ENCODE results near the gene RAB11FIP4. TPM values are rescaled to one million over a fixed set of nuclear protein-coding genes. Genes with fewer than 3 reads are reported as not detected.

The RAB11FIP4 gene
- polyA plus RNA-seq, 4 donors, result 11.6 to 33.8 (median 18.7) TPM

- H3K27ac ChIP-seq (ENCODE audit: low read depth in 1 of 3, low read length in 2 of 3), result peak overlapping the region in 2 of 3 donors; percentile 75 to 79
- H3K36me3 ChIP-seq (ENCODE audit: control insufficient read depth in 3 of 3, insufficient read depth in 2 of 3, low read depth in 1 of 3, low read length in 3 of 3), result peaks cover 0 to 29% (median 0%) of the 10 kb centered on the region in 3 donors
- peak overlapping the region in 1 of 3 donors; percentile 12 for H3K4me3 ChIP-seq (ENCODE audit: low read depth in 1 of 3, low read length in 3 of 3)
- FAIRE-seq (no peak), DNase-seq (peak; percentile 41 to 73)
- no peaks in the 10 kb centered on the region for H3K9me3 ChIP-seq (ENCODE audit: control insufficient read depth in 2 of 2, insufficient read depth in 1 of 2, low read depth in 1 of 2, low read length in 1 of 2)
- 21 to 39% (median 28%) methylated on average over 13 of the region's 13 CpGs for WGBS, 3 donors
- no peaks in the 10 kb centered on the region for H3K27me3 ChIP-seq (ENCODE audit: control insufficient read depth in 3 of 3, insufficient read depth in 3 of 3, low read length in 3 of 3)
- peaks cover 0 to 18% (median 9%) of the 10 kb centered on the region in 3 donors for H3K4me1 ChIP-seq (ENCODE audit: control insufficient read depth in 3 of 3, insufficient read depth in 2 of 3, low read depth in 1 of 3, low read length in 2 of 3)
Observed at GRCh38 chr17:31508288-31509094, 117.0 kb downstream of the RAB11FIP4 start.

- Histone ChIP-seq H3K36me3 (ENCODE audit: control insufficient read depth in 3 of 3, insufficient read depth in 2 of 3, low read depth in 1 of 3, low read length in 3 of 3) (peaks cover 0 to 35% (median 0%) of the 10 kb centered on the region in 3 donors), H3K4me1 (ENCODE audit: control insufficient read depth in 3 of 3, insufficient read depth in 2 of 3, low read depth in 1 of 3, low read length in 2 of 3) (peaks cover 0 to 18% (median 9%) of the 10 kb centered on the region in 3 donors), H3K27me3 (ENCODE audit: control insufficient read depth in 3 of 3, insufficient read depth in 3 of 3, low read length in 3 of 3) (no peaks in the 10 kb centered on the region), H3K27ac (ENCODE audit: low read depth in 1 of 3, low read length in 2 of 3) (peak overlapping the region in 2 of 3 donors; percentile 75 to 79), H3K9me3 (ENCODE audit: control insufficient read depth in 2 of 2, insufficient read depth in 1 of 2, low read depth in 1 of 2, low read length in 1 of 2) (no peaks in the 10 kb centered on the region), H3K4me3 (ENCODE audit: low read depth in 1 of 3, low read length in 3 of 3) (peak overlapping the region in 1 of 3 donors; percentile 12)
- no peak for FAIRE-seq
- DNase-seq, result no peak
- WGBS, 3 donors, result 23 to 50% (median 30%) methylated on average over 11 to 13 of the region's 13 CpGs
Observed at GRCh38 chr17:31509095-31509804, 117.8 kb downstream of the RAB11FIP4 start.

- Histone ChIP-seq H3K27me3 (ENCODE audit: control insufficient read depth in 3 of 3, insufficient read depth in 3 of 3, low read length in 3 of 3) (no peaks in the 10 kb centered on the region), H3K4me3 (ENCODE audit: low read depth in 1 of 3, low read length in 3 of 3) (no peak overlapping the region), H3K4me1 (ENCODE audit: control insufficient read depth in 3 of 3, insufficient read depth in 2 of 3, low read depth in 1 of 3, low read length in 2 of 3) (peaks cover 0 to 18% (median 9%) of the 10 kb centered on the region in 3 donors), H3K27ac (ENCODE audit: low read depth in 1 of 3, low read length in 2 of 3) (peak overlapping the region in 2 of 3 donors; percentile 75 to 79), H3K9me3 (ENCODE audit: control insufficient read depth in 2 of 2, insufficient read depth in 1 of 2, low read depth in 1 of 2, low read length in 1 of 2) (no peaks in the 10 kb centered on the region), H3K36me3 (ENCODE audit: control insufficient read depth in 3 of 3, insufficient read depth in 2 of 3, low read depth in 1 of 3, low read length in 3 of 3) (peaks cover 0 to 40% (median 0%) of the 10 kb centered on the region in 3 donors)
- 30 to 65% (median 31%) methylated on average over 5 of the region's 5 CpGs for WGBS, 3 donors
- peak in 1 of 2 donors; percentile 24 for DNase-seq
- FAIRE-seq, result no peak
Observed at GRCh38 chr17:31509805-31510177, 118.3 kb downstream of the RAB11FIP4 start.

DNA sequence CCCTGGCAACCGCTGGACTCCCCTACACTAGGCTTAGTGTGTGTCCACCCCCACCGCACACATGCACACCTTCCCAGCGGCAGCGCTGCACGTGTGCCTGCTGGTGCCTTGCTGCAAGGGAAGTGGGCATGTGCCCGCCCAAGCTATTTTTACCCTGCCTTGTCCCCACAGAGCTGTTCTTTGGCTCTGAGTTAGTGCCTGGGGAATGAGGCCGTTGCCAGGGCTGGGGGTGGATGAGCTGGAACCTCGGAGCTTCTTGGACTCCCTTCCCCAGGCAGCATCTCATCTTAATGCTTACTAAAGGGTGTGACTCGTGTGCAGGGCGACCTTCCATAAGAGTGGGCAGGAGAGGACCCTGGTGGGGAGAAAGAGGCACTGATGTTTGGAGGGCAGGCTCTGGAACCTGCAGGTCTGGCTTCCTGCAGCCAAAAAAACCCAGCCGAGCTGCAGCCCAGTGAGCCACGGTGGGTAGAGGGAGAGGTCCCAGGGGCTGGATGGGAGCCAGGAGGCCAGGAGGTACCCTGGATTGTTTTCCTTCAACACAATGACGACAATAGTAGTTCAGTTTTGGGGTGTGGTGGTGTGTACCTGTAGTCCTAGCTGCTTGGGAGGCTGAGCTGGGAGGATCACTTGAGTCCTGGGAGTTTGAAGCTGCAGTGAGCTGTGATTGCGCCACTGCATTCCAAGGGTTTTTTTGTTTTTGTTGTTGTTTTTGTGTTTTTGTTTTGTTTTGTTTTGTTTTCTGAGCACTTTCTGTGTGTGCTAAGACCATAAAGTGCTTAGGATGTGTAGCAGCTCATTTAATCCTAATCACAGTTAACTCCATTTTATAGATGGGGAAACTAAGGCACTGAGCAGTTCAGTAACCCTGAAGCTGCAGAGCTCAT is 119.1 kb downstream of the RAB11FIP4 start:
- Histone ChIP-seq H3K27me3 (ENCODE audit: control insufficient read depth in 3 of 3, insufficient read depth in 3 of 3, low read length in 3 of 3) (no peaks in the 10 kb centered on the region), H3K27ac (ENCODE audit: low read depth in 1 of 3, low read length in 2 of 3) (peak overlapping the region in 2 of 3 donors; percentile 75 to 79), H3K9me3 (ENCODE audit: control insufficient read depth in 2 of 2, insufficient read depth in 1 of 2, low read depth in 1 of 2, low read length in 1 of 2) (no peaks in the 10 kb centered on the region), H3K4me1 (ENCODE audit: control insufficient read depth in 3 of 3, insufficient read depth in 2 of 3, low read depth in 1 of 3, low read length in 2 of 3) (peaks cover 0 to 18% (median 9%) of the 10 kb centered on the region in 3 donors), H3K4me3 (ENCODE audit: low read depth in 1 of 3, low read length in 3 of 3) (no peak overlapping the region), H3K36me3 (ENCODE audit: control insufficient read depth in 3 of 3, insufficient read depth in 2 of 3, low read depth in 1 of 3, low read length in 3 of 3) (peaks cover 0 to 45% (median 3%) of the 10 kb centered on the region in 3 donors)
- 63 to 70% (median 68%) methylated on average over 14 of the region's 14 CpGs for WGBS, 3 donors
- DNase-seq (no peak), FAIRE-seq (no peak)

GRCh38 chr17:31511195-31511578 is 119.7 kb downstream of the RAB11FIP4 start:
- Histone ChIP-seq H3K4me1 (ENCODE audit: control insufficient read depth in 3 of 3, insufficient read depth in 2 of 3, low read depth in 1 of 3, low read length in 2 of 3) (peaks cover 0 to 18% (median 9%) of the 10 kb centered on the region in 3 donors), H3K27me3 (ENCODE audit: control insufficient read depth in 3 of 3, insufficient read depth in 3 of 3, low read length in 3 of 3) (no peaks in the 10 kb centered on the region), H3K36me3 (ENCODE audit: control insufficient read depth in 3 of 3, insufficient read depth in 2 of 3, low read depth in 1 of 3, low read length in 3 of 3) (peaks cover 0 to 48% (median 3%) of the 10 kb centered on the region in 3 donors), H3K27ac (ENCODE audit: low read depth in 1 of 3, low read length in 2 of 3) (peak overlapping the region in 1 of 3 donors; percentile 4), H3K9me3 (ENCODE audit: control insufficient read depth in 2 of 2, insufficient read depth in 1 of 2, low read depth in 1 of 2, low read length in 1 of 2) (no peaks in the 10 kb centered on the region), H3K4me3 (ENCODE audit: low read depth in 1 of 3, low read length in 3 of 3) (no peak overlapping the region)
- DNase-seq, result peak in 1 of 2 donors; percentile 77
- FAIRE-seq, result no peak
- WGBS, 3 donors, result 18 to 62% (median 32%) methylated on average over 9 of the region's 9 CpGs

DNA sequence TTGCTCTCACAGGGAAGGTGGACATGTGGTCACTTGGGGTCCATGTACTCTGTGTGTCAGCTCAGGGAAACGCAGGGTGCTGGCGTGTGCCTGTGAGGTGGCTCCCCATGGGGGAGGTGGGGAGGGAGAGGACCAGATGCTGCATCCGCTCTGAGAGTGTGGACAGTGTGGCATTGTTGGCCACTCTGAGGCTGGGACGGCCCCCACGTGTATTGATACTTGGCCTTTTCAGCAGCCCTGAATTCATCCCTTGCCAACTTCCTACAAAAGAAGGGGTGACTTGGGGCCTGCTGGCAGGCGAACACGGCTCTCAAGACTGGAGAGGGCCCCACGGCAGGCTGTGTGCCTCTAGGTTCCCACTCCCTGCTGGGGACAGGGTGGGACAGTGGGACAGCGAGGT is 120.1 kb downstream of the RAB11FIP4 start:
- WGBS, 3 donors, result 74 to 85% (median 80%) methylated on average over 9 of the region's 9 CpGs
- Histone ChIP-seq H3K9me3 (ENCODE audit: control insufficient read depth in 2 of 2, insufficient read depth in 1 of 2, low read depth in 1 of 2, low read length in 1 of 2) (no peaks in the 10 kb centered on the region), H3K27ac (ENCODE audit: low read depth in 1 of 3, low read length in 2 of 3) (peak overlapping the region in 1 of 3 donors; percentile 4), H3K36me3 (ENCODE audit: control insufficient read depth in 3 of 3, insufficient read depth in 2 of 3, low read depth in 1 of 3, low read length in 3 of 3) (peaks cover 0 to 48% (median 3%) of the 10 kb centered on the region in 3 donors), H3K4me3 (ENCODE audit: low read depth in 1 of 3, low read length in 3 of 3) (no peak overlapping the region), H3K27me3 (ENCODE audit: control insufficient read depth in 3 of 3, insufficient read depth in 3 of 3, low read length in 3 of 3) (no peaks in the 10 kb centered on the region), H3K4me1 (ENCODE audit: control insufficient read depth in 3 of 3, insufficient read depth in 2 of 3, low read depth in 1 of 3, low read length in 2 of 3) (peaks cover 0 to 18% (median 9%) of the 10 kb centered on the region in 3 donors)
- no peak for DNase-seq
- FAIRE-seq, result no peak

DNA sequence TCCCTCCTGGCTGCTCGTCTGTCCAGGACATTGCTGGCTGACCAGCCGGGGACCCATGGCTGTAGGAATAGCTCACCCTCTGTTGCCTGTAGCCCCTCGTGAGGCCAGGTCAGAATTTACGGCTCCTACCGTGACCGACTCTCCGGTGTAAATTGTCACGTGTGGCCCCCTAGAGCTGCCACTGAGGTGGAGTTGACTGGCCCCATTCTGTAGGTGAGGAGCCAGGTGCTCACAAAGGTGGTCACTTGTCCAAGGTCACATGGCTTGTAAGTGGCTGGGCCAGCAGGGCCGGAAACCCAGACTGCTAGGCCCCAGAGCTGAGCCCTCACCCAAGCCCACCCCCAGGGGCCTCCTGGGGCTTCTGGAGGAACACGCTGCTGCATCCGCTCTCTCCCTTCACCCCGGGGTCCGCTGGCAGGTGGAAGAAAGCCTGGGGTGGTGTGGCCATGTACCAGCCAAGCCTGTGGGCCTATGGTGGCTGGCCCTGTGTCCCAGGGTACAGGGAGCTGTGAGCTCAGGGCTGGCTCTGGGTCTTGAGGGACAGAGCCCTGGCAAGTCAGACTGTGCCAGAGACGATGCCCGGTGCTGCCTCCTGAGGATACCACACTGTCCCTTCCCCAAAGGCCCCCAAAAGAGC is 120.7 kb downstream of the RAB11FIP4 start:
- Histone ChIP-seq H3K4me1 (ENCODE audit: control insufficient read depth in 3 of 3, insufficient read depth in 2 of 3, low read depth in 1 of 3, low read length in 2 of 3) (peaks cover 0 to 18% (median 9%) of the 10 kb centered on the region in 3 donors), H3K9me3 (ENCODE audit: control insufficient read depth in 2 of 2, insufficient read depth in 1 of 2, low read depth in 1 of 2, low read length in 1 of 2) (no peaks in the 10 kb centered on the region), H3K36me3 (ENCODE audit: control insufficient read depth in 3 of 3, insufficient read depth in 2 of 3, low read depth in 1 of 3, low read length in 3 of 3) (peaks cover 0 to 48% (median 3%) of the 10 kb centered on the region in 3 donors), H3K4me3 (ENCODE audit: low read depth in 1 of 3, low read length in 3 of 3) (no peak overlapping the region), H3K27ac (ENCODE audit: low read depth in 1 of 3, low read length in 2 of 3) (no peak overlapping the region), H3K27me3 (ENCODE audit: control insufficient read depth in 3 of 3, insufficient read depth in 3 of 3, low read length in 3 of 3) (no peaks in the 10 kb centered on the region)
- WGBS, 3 donors, result 92 to 95% (median 94%) methylated on average over 15 of the region's 15 CpGs
- no peak for FAIRE-seq
- no peak for DNase-seq

All from small intestine (tissue), 7 donors.